Common myeloid progenitor, CD34-positive (primary cell): Measurements from ENCODE around the gene MASP2.
"Not testable (repeated sequence)": the region's sequence is repeated elsewhere in the genome, so short reads cannot be mapped to it uniquely, and the experiment has no call there.

Experiments used
- CTCF ChIA-PET: fragments of 350-600 bp; sonication (Branson Sonifier 250); formaldehyde crosslinking; loops from one replicate; lab custom pipeline; 2021; ENCODE audit warnings: antibody characterized with exemption; lab: Charles Lee
- POLR2A ChIA-PET: fragments of 350-600 bp; sonication (Branson Sonifier 250); formaldehyde crosslinking; loops from one replicate; lab custom pipeline; 2021; ENCODE audit warnings: antibody characterized with exemption; lab: Charles Lee
- DNase-seq, 3 donors: peaks; one replicate each; pipeline versions ENCODE4 v3.0.0 to v3.0.0-alpha.2; 2013
- H3K27ac ChIP-seq, 2 experiments: 1 replicate in 1 of 2; 2 replicates in 1 of 2; pipeline ENCODE4 v1.7.0; 2013; ENCODE audit warnings: inconsistent platforms in 2 of 2, low read length in 2 of 2, mild to moderate bottlenecking in 2 of 2, low read depth in 1 of 2, moderate library complexity in 1 of 2; ENCODE audit not compliant: severe bottlenecking in 2 of 2, insufficient read depth in 1 of 2, poor library complexity in 1 of 2
- H3K27me3 ChIP-seq, 5 experiments: replicated peaks in 2 of 5; 1 replicate in 3 of 5; 2 replicates in 2 of 5; pipeline versions ENCODE4 v1.6.1 to v1.7.0; 2013; ENCODE audit warnings: low read length in 4 of 5, mild to moderate bottlenecking in 2 of 5, moderate library complexity in 2 of 5, inconsistent platforms in 1 of 5; ENCODE audit not compliant: insufficient read depth in 5 of 5, control insufficient read depth in 4 of 5
- H3K36me3 ChIP-seq, 4 experiments: 1 replicate in 2 of 4; 2 replicates in 2 of 4; pipeline versions ENCODE4 v1.6.1 to v1.7.0; 2013; ENCODE audit warnings: low read length in 3 of 4, control low read depth in 1 of 4, mild to moderate bottlenecking in 1 of 4; ENCODE audit not compliant: control insufficient read depth in 4 of 4, insufficient read depth in 4 of 4
- H3K4me1 ChIP-seq, 4 experiments: 1 replicate in 3 of 4; 2 replicates in 1 of 4; pipeline versions ENCODE4 v1.6.1 to v1.7.1; 2013; ENCODE audit warnings: low read length in 3 of 4, mild to moderate bottlenecking in 3 of 4, control low read depth in 1 of 4, inconsistent platforms in 1 of 4, moderate library complexity in 1 of 4; ENCODE audit not compliant: control insufficient read depth in 4 of 4, insufficient read depth in 4 of 4; ENCODE audit errors: control extremely low read depth in 1 of 4
- H3K4me3 ChIP-seq, 7 experiments: 1 replicate in 4 of 7; 2 replicates in 3 of 7; pipeline versions ENCODE4 v1.5.1 to v1.7.0; 2013; ENCODE audit warnings: mild to moderate bottlenecking in 7 of 7, low read length in 6 of 7, moderate library complexity in 6 of 7, inconsistent platforms in 2 of 7, low read depth in 2 of 7, control low read depth in 1 of 7; ENCODE audit not compliant: insufficient read depth in 4 of 7, control insufficient read depth in 1 of 7; ENCODE audit errors: extremely low read depth in 1 of 7
- H3K9me3 ChIP-seq, 5 experiments: 1 replicate in 4 of 5; 2 replicates in 1 of 5; pipeline versions ENCODE4 v1.6.1 to v1.7.1; 2013; ENCODE audit warnings: low read length in 4 of 5, mild to moderate bottlenecking in 2 of 5, inconsistent platforms in 1 of 5, low read depth in 1 of 5, moderate library complexity in 1 of 5; ENCODE audit not compliant: control insufficient read depth in 4 of 5, insufficient read depth in 2 of 5; ENCODE audit errors: control extremely low read depth in 1 of 5
- WGBS: methylation state at CpG from one replicate; pipeline ENCODE4 v1.1.5; 2013; ENCODE audit not compliant: insufficient coverage; 5-methylcytosine and 5-hydroxymethylcytosine counted together

Gene MASP2

GRCh38 chr1:11019971-11020370, 27.1 kb downstream of the MASP2 start:
- no peaks in the 10 kb centered on the region for H3K27me3 ChIP-seq
- CTCF ChIA-PET, result interaction anchor here (1.2 kb wide), 1 partner anchor 18 kb away, joined by 4 read pairs; no protein-coding TSS in a partner anchor
- peaks cover 0 to 2% (median 0%) of the 10 kb centered on the region in 4 experiments for H3K4me1 ChIP-seq
- H3K4me3 ChIP-seq, result no peak overlapping the region
- 100% methylated on average over 2 of the region's 7 CpGs for WGBS
- POLR2A ChIA-PET, result no interaction called here
- H3K9me3 ChIP-seq, result no peaks in the 10 kb centered on the region
- H3K27ac ChIP-seq, result no peak overlapping the region
- DNase-seq, result no peak
- H3K36me3 ChIP-seq, result peaks cover 29 to 91% (median 54%) of the 10 kb centered on the region in 4 experiments

- H3K9me3 ChIP-seq, H3K27ac ChIP-seq, DNase-seq, CTCF ChIA-PET, H3K27me3 ChIP-seq, H3K4me1 ChIP-seq, H3K4me3 ChIP-seq, POLR2A ChIA-PET: not testable (repeated sequence)
- H3K36me3 ChIP-seq, result peaks cover 30 to 91% (median 56%) of the 10 kb centered on the region in 4 experiments
- WGBS, result 90% methylated on average over 3 of the region's 8 CpGs
Observed at GRCh38 chr1:11019358-11019757, 27.7 kb downstream of the MASP2 start.

- 0% methylated on average over 9 of the region's 11 CpGs for WGBS
- POLR2A ChIA-PET, result interaction anchor here (0.6 kb wide), 1 partner anchor 126 kb away, joined by 4 read pairs; no protein-coding TSS in a partner anchor
- H3K4me3 ChIP-seq, result peak overlapping the region; percentile 87 to 99 (median 92)
- H3K27me3 ChIP-seq, result no peaks in the 10 kb centered on the region
- peaks cover 16 to 41% (median 31%) of the 10 kb centered on the region in 4 experiments for H3K36me3 ChIP-seq
- peak overlapping the region; percentile 100 for H3K27ac ChIP-seq
- peaks cover 10 to 21% (median 16%) of the 10 kb centered on the region in 4 experiments for H3K4me1 ChIP-seq
- no peaks in the 10 kb centered on the region for H3K9me3 ChIP-seq
- DNase-seq, result no peak
- CTCF ChIA-PET, result interaction anchor here (1.1 kb wide), 1 partner anchor 24 kb away, joined by 3 read pairs; no protein-coding TSS in a partner anchor
Observed at GRCh38 chr1:11013160-11013531, 33.9 kb downstream of the MASP2 start.

GRCh38 chr1:11012260-11013159, 34.5 kb downstream of the MASP2 start, which contains the start of gene TARDBP:
TSS of gene TARDBP (plus strand) at chr1:11012654. CDS start at chr1:11013728, 1,074 bp downstream.
- WGBS, result under 1% methylated on average over 73 of the region's 94 CpGs
- CTCF ChIA-PET, result interaction anchor here (1.1 kb wide), 1 partner anchor 25 kb away, joined by 3 read pairs; no protein-coding TSS in a partner anchor
- POLR2A ChIA-PET, result interaction anchor here (0.6 to 1.0 kb wide), 3 partner anchors 12 to 125 kb away, joined by 3 to 4 read pairs (median 3); no protein-coding TSS in a partner anchor

GRCh38 chr1:11000526-11000925, 46.5 kb downstream of the MASP2 start:
- Histone ChIP-seq H3K4me3 (no peak overlapping the region), H3K36me3 (no peaks in the 10 kb centered on the region), H3K4me1 (no peaks in the 10 kb centered on the region), H3K9me3 (peaks cover 0 to 6% (median 2%) of the 10 kb centered on the region in 5 experiments), H3K27ac (no peak overlapping the region), H3K27me3 (no peaks in the 10 kb centered on the region)
- ChIA-PET CTCF (interaction anchor here (1.2 kb wide), 1 partner anchor 37 kb away, joined by 3 read pairs; no protein-coding TSS in a partner anchor), POLR2A (interaction anchor here (0.8 kb wide), 1 partner anchor 11 kb away, joined by 3 read pairs; no protein-coding TSS in a partner anchor)
- no CpG with 5 or more reads among the region's 1 CpG for WGBS
- no peak for DNase-seq

More at GRCh38 chr1:11012260-11013159, 34.5 kb downstream of the MASP2 start, which contains the start of gene TARDBP:
- Histone ChIP-seq H3K36me3 (peaks cover 16 to 38% (median 28%) of the 10 kb centered on the region in 4 experiments), H3K27ac (peak within 1 kb of the TSS; percentile 100), H3K4me3 (peak within 1 kb of the TSS; percentile 87 to 99 (median 92)), H3K27me3 (no peaks in the 10 kb centered on the region), H3K9me3 (no peaks in the 10 kb centered on the region), H3K4me1 (peaks cover 10 to 21% (median 16%) of the 10 kb centered on the region in 4 experiments)
- peak; percentile 91 to 94 (median 94) for DNase-seq

GRCh38 chr1:10996100-10996499, 50.9 kb downstream of the MASP2 start:
- no peak for DNase-seq
- Histone ChIP-seq H3K9me3 (peaks cover 0 to 6% (median 2%) of the 10 kb centered on the region in 5 experiments), H3K4me3 (no peak overlapping the region), H3K27ac (no peak overlapping the region), H3K36me3 (no peaks in the 10 kb centered on the region), H3K27me3 (no peaks in the 10 kb centered on the region), H3K4me1 (no peaks in the 10 kb centered on the region)
- 100% methylated on average over 2 of the region's 3 CpGs for WGBS
- CTCF ChIA-PET, result interaction anchor here (0.7 kb wide), 1 partner anchor 65 kb away, joined by 3 read pairs; no protein-coding TSS in a partner anchor
- POLR2A ChIA-PET, result no interaction called here
